KMS-11 (cell line): ENCODE data around the gene CLP1.
"Not testable (repeated sequence)": the region's sequence is repeated elsewhere in the genome, so short reads cannot be mapped to it uniquely, and the experiment has no call there.

Source experiments
- H2AFZ ChIP-seq: fragments of 200-600 bp; sonication (generic); 2 replicates; pipeline ENCODE4 v1.6.1; 2016; ENCODE audit warnings: antibody characterized with exemption, mixed run types, low read depth
- H3K27ac ChIP-seq: fragments of 200-600 bp; sonication (generic); 2 replicates; pipeline ENCODE4 v1.6.1; 2016; ENCODE audit warnings: mild to moderate bottlenecking, mixed run types
- H3K27me3 ChIP-seq: fragments of 200-600 bp; sonication (generic); 2 replicates; pipeline ENCODE4 v1.6.1; 2017; ENCODE audit warnings: mild to moderate bottlenecking, low read depth, mixed run types, moderate library complexity; ENCODE audit not compliant: insufficient read depth
- H3K36me3 ChIP-seq: fragments of 200-600 bp; sonication (generic); 2 replicates; pipeline ENCODE4 v1.6.1; 2017; ENCODE audit warnings: mild to moderate bottlenecking, mixed run types; ENCODE audit not compliant: insufficient read depth
- H3K4me1 ChIP-seq: fragments of 200-600 bp; sonication (generic); 2 replicates; pipeline ENCODE4 v1.6.1; 2016; ENCODE audit warnings: mild to moderate bottlenecking, low read depth, mixed run types; ENCODE audit not compliant: poor library complexity, severe bottlenecking
- H3K4me2 ChIP-seq: fragments of 200-600 bp; sonication (generic); 2 replicates; pipeline ENCODE4 v1.7.0; 2016; ENCODE audit warnings: mild to moderate bottlenecking, mixed run types
- H3K4me3 ChIP-seq: fragments of 200-600 bp; sonication (generic); IDR thresholded peaks from 2 replicates; pipeline ENCODE4 v1.6.1; 2017; ENCODE audit warnings: low read depth, low read length, mixed read lengths; ENCODE audit not compliant: insufficient read depth
- H3K79me2 ChIP-seq: fragments of 200-600 bp; sonication (generic); 2 replicates; pipeline ENCODE4 v1.6.1; 2016; ENCODE audit warnings: low read depth, mixed run types; ENCODE audit not compliant: insufficient read depth
- H3K9ac ChIP-seq: fragments of 200-600 bp; sonication (generic); 2 replicates; pipeline ENCODE4 v1.6.1; 2016; ENCODE audit warnings: mild to moderate bottlenecking, mixed run types
- H4K20me1 ChIP-seq: fragments of 200-600 bp; sonication (generic); 2 replicates; pipeline ENCODE4 v1.6.1; 2016; ENCODE audit warnings: mild to moderate bottlenecking, mixed run types; ENCODE audit not compliant: insufficient read depth
- CTCF ChIP-seq: fragments of 200-600 bp; sonication (generic); conservative IDR thresholded peaks from 2 replicates; pipeline ENCODE4 v1.6.1; 2017; ENCODE audit warnings: low read depth, mild to moderate bottlenecking, antibody characterized with exemption, low read length, moderate library complexity, mixed read lengths

Gene CLP1

DNA sequence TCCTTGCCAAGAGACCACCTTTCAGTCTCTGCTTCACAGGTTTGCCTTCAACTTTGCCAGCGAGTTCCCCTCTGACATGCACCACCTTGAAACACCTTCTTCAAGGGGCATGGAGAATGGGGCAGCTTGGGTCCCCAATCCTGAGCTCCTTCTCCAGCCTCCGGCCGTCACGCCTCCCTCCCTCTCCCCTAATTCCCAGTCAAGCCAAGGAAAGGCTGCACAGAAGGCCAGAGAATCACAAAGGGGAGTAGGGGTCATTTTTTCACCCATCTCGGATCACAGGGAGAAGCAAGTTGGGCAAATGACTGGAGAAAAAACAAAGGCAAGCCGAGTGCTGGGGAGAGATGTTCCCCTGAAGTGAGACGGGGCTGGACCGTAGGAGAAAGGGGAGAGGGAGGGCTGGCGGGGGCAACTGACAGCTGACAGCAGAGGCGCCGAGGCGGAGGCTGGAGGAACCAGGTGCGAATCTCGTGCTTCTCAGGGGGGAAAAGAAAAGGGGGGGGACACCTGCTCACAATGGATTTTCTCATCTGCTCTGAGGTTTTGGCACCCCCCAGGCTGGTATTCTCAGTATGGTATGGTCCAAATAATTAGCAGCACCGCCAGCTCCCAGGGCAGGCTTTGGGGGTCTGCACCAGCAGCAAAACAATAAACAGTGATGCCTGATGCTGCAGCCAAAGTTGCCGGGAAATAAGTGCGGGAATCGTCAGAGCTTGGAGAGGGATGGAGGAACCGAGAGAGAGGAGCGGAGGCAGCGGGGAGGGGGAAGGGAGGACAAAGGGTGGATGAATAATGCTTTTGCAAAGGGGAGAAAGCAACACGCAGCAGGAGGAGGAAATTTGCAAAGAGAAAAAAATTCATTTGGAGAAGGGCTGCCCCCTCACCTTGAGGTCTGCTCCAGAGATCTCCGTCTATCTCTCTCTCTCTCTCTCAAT is 8.5 kb upstream of the CLP1 start:
- no peaks in the 10 kb centered on the region for H3K79me2 ChIP-seq
- H3K36me3 ChIP-seq: no peaks in the 10 kb centered on the region
- no peak for TF ChIP-seq CTCF
- peaks cover 25% of the 10 kb centered on the region for H3K27me3 ChIP-seq
- no peak overlapping the region for H2AFZ ChIP-seq
- H4K20me1 ChIP-seq: no peaks in the 10 kb centered on the region
- H3K4me3 ChIP-seq: no peak overlapping the region
- no peaks in the 10 kb centered on the region for H3K4me1 ChIP-seq
- no peak overlapping the region for H3K9ac ChIP-seq
- H3K27ac ChIP-seq: no peak overlapping the region
- no peak overlapping the region for H3K4me2 ChIP-seq

DNA sequence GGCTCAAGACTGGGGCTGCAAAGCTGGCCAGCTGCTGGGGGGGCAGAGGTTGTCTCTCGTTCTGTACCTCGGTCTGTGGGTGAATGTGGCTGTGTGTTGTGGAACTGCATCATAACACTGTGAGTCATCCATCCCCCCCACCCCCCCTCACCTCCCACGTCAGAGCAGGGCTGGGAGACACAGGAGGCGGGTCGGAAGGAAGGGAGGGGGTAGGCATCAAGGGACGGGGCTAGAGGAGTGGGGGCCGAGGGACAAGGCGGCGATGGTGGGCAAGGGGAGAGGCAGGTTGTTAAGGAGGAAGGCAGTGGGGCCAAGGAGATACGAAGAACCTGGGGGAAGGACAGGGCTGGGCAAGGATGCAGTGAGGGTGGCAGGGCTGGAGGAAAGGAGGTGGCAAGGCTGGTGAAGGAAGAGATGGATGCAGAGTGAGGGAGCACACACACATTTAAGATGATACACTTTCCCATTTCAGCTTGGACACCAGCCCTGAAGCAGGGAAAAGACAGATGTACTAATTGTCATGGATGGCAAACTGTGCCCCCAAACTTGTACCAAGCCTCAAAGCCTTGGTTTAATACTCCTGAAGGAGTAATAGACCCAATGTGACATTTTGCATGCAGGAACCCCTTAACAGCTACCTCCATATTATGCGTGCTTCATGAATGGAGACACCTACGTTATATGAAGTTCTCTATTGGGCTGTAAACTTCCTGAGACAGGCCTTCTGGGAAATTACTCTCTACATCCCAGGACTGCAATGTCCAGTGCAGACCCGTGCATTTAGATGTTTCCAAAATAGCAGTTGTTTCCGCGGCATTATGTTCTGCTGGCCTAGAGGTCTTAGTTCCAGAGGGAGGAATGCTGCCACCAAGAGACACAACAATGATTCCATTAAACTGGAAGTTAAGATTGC is 7.5 kb upstream of the CLP1 start, which contains the start of gene YPEL4:
YPEL4 (minus strand) TSS at position 87 of the 913 bp plus-strand sequence. CDS start 2,805 bp downstream, outside the sequence.
- Histone ChIP-seq H3K36me3 (no peaks in the 10 kb centered on the region), H3K4me1 (no peaks in the 10 kb centered on the region), H3K4me3 (no peak within 1 kb of the TSS), H3K79me2 (no peaks in the 10 kb centered on the region), H3K27ac (no peak within 1 kb of the TSS), H4K20me1 (no peaks in the 10 kb centered on the region), H3K4me2 (no peak within 1 kb of the TSS), H3K9ac (no peak within 1 kb of the TSS), H3K27me3 (peaks cover 25% of the 10 kb centered on the region), H2AFZ (no peak within 1 kb of the TSS)
- TF ChIP-seq CTCF: no peak

GRCh38 chr11:57650739-57651090 is 6.8 kb upstream of the CLP1 start:
- Histone ChIP-seq H2AFZ (no peak overlapping the region), H3K36me3 (no peaks in the 10 kb centered on the region), H3K4me2 (no peak overlapping the region), H3K79me2 (no peaks in the 10 kb centered on the region), H4K20me1 (no peaks in the 10 kb centered on the region), H3K4me1 (no peaks in the 10 kb centered on the region), H3K27me3 (peaks cover 25% of the 10 kb centered on the region), H3K27ac (no peak overlapping the region), H3K4me3 (no peak overlapping the region), H3K9ac (no peak overlapping the region)
- TF ChIP-seq CTCF: no peak

DNA sequence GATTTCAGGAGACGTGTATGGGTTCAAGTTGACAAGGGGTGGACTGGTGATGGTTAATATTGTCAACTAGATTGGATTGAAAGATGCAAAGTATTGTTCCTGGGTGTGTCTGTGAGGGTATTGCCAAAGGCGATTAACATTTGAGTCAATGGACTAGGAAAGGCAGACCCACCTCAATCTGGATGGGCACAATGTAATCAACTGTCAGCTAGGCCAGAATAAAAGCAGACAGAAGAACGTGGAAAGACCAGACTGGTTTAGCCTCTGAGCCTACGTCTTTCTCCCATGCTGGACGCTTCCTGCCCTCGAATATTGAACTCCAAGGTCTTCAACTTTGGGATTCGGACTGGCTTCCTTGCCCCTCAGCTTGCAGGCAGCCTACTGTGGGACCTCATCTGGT is 6.2 kb upstream of the CLP1 start:
- Histone ChIP-seq H4K20me1 (no peaks in the 10 kb centered on the region), H3K4me1 (peaks cover 3% of the 10 kb centered on the region), H2AFZ (no peak overlapping the region), H3K4me2 (no peak overlapping the region), H3K27me3 (peaks cover 22% of the 10 kb centered on the region), H3K4me3 (no peak overlapping the region), H3K79me2 (no peaks in the 10 kb centered on the region), H3K36me3 (no peaks in the 10 kb centered on the region), H3K9ac (no peak overlapping the region), H3K27ac (no peak overlapping the region)
- TF ChIP-seq CTCF: no peak

DNA sequence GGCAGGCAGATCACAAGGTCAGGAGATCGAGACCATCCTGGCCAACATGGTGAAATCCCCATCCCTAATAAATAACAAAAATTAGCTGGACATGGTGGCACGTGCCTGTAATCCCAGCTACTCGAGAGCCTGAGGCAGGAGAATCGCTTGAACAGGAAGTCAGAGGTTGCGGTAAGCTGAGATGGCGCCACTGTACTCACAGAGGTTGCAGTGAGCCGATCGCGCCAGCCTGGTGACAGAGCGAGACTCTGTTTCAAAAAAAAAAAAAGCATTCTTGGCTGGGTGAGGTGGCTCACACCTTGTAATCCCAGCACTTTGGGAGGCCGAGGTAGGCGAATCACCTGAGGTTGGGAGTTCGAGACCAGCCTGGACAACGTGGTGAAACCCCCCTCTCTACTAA is 5.3 kb upstream of the CLP1 start:
- H3K4me3 ChIP-seq, H3K9ac ChIP-seq, H3K27ac ChIP-seq, H3K36me3 ChIP-seq, H4K20me1 ChIP-seq, H3K4me1 ChIP-seq, H3K4me2 ChIP-seq, H2AFZ ChIP-seq, H3K79me2 ChIP-seq: not testable (repeated sequence)
- peaks cover 20% of the 10 kb centered on the region for H3K27me3 ChIP-seq
